ENCODE results near the gene MGMT.

MGMT gene

GRCh38 chr10:129718548-129719414, 251.7 kb downstream of the MGMT start:
- DNase-seq, result no peak

- DNase-seq, result no peak
Observed at GRCh38 chr10:129719415-129719739, 252.3 kb downstream of the MGMT start.

GRCh38 chr10:129719889-129720590, 253.0 kb downstream of the MGMT start:
- no peak for DNase-seq

- no peak for DNase-seq
Observed at GRCh38 chr10:129725011-129725410, 258.0 kb downstream of the MGMT start.

- DNase-seq, result no peak
Observed at GRCh38 chr10:129725482-129725881, 258.4 kb downstream of the MGMT start.

- no peak for DNase-seq
Observed at GRCh38 chr10:129725890-129726631, 259.0 kb downstream of the MGMT start.

- DNase-seq, result no peak
Observed at GRCh38 chr10:129727071-129727470, 260.0 kb downstream of the MGMT start.

- no peak for DNase-seq
Observed at GRCh38 chr10:129727495-129727894, 260.5 kb downstream of the MGMT start.

- DNase-seq, result no peak
Observed at GRCh38 chr10:129728246-129728820, 261.3 kb downstream of the MGMT start.

- DNase-seq, result no peak
Observed at GRCh38 chr10:129728905-129729795, 262.1 kb downstream of the MGMT start.

- no peak for DNase-seq
Observed at GRCh38 chr10:129730272-129730992, 263.4 kb downstream of the MGMT start.

GRCh38 chr10:129730993-129731325, 263.9 kb downstream of the MGMT start:
- no peak for DNase-seq

GRCh38 chr10:129740532-129741279, 273.7 kb downstream of the MGMT start:
- DNase-seq, result no peak

- no peak for DNase-seq
Observed at GRCh38 chr10:129741280-129741977, 274.4 kb downstream of the MGMT start.

- no peak for DNase-seq
Observed at GRCh38 chr10:129741978-129742741, 275.1 kb downstream of the MGMT start.

GRCh38 chr10:129742742-129743550, 275.9 kb downstream of the MGMT start:
- no peak for DNase-seq

- DNase-seq, result no peak
Observed at GRCh38 chr10:129743738-129744133, 276.7 kb downstream of the MGMT start.

Data from NCI-H2029 (cell line).